Measurements from ENCODE around the gene EIF4G3. TPM values are rescaled to one million over a fixed set of nuclear protein-coding genes. Genes with fewer than 3 reads are reported as not detected.

EIF4G3 gene
- total and polyA plus RNA-seq, 2 of the 8 experiments (the other 6 are each of a cell fraction or from before 2014, with no cell fraction given): 47.5 to 66.6 TPM

GRCh38 chr1:20770314-20771087 is 406.2 kb downstream of the EIF4G3 start:
- Histone ChIP-seq H3K14ac (ENCODE audit: insufficient read length) (no peak overlapping the region), H3K4me1 (replicated peaks in 1 of 4; ENCODE audit: control insufficient read depth in 3 of 4, insufficient read depth in 4 of 4, low read length in 3 of 4) (no peaks in the 10 kb centered on the region), H2BK12ac (ENCODE audit: low read depth, low read length) (no peak overlapping the region), H3K79me2 (ENCODE audit: control insufficient read depth in 1 of 2, insufficient read depth in 2 of 2, low read length in 2 of 2) (no peaks in the 10 kb centered on the region), H3K23ac (ENCODE audit: insufficient read length) (no peak overlapping the region), H2AFZ (ENCODE audit: low read length) (no peak overlapping the region), H3K9me3 (ENCODE audit: insufficient read depth in 2 of 2, low read depth in 1 of 2, low read length in 1 of 2) (no peaks in the 10 kb centered on the region), H4K8ac (ENCODE audit: extremely low read depth, insufficient read depth, low read length) (no peak overlapping the region), H3K4me2 (ENCODE audit: insufficient read depth in 1 of 2, low read depth in 2 of 2, low read length in 2 of 2) (no peak overlapping the region), H4K20me1 (replicated peaks in 1 of 2; ENCODE audit: control insufficient read depth in 1 of 2, insufficient read depth in 2 of 2, low read length in 2 of 2) (peaks cover 0 to 1% of the 10 kb centered on the region in 2 experiments), H2BK5ac (ENCODE audit: low read depth, low read length) (no peak overlapping the region), H3K56ac (replicated peaks; ENCODE audit: insufficient read length, low read depth, low read length) (no peak overlapping the region), H4K91ac (replicated peaks; ENCODE audit: insufficient read length, low read length) (no peak overlapping the region), H2BK120ac (replicated peaks; ENCODE audit: low read depth, low read length) (no peak overlapping the region), H3K23me2 (ENCODE audit: low read depth, low read length) (no peaks in the 10 kb centered on the region), H3K27ac (ENCODE audit: low read depth, low read length) (no peak overlapping the region), H3K4me3 (ENCODE audit: extremely low read depth in 1 of 4, insufficient read depth in 2 of 4, low read depth in 3 of 4, low read length in 4 of 4) (no peak overlapping the region), H2BK20ac (ENCODE audit: low read length) (no peak overlapping the region), H2AK5ac (ENCODE audit: low read depth, low read length) (no peak overlapping the region), H3K4ac (replicated peaks; ENCODE audit: insufficient read length, low read depth, low read length) (no peak overlapping the region), H3K18ac (ENCODE audit: extremely low read depth, low read length) (no peak overlapping the region), H4K5ac (ENCODE audit: insufficient read length, low read depth, low read length) (no peak overlapping the region), H3K9ac (replicated peaks in 1 of 4; ENCODE audit: extremely low read depth in 1 of 4, low read depth in 3 of 4, low read length in 3 of 4) (no peak overlapping the region), H2BK15ac (ENCODE audit: low read length) (no peak overlapping the region), H3K36me3 (ENCODE audit: control insufficient read depth in 2 of 4, insufficient read depth in 4 of 4, low read length in 3 of 4) (peaks cover 18 to 92% (median 71%) of the 10 kb centered on the region in 4 experiments), H3K79me1 (ENCODE audit: low read depth, low read length) (no peaks in the 10 kb centered on the region), H3K27me3 (replicated peaks in 1 of 4; ENCODE audit: control insufficient read depth in 3 of 4, extremely low read depth in 1 of 4, insufficient read depth in 3 of 4, low read length in 3 of 4) (no peaks in the 10 kb centered on the region)
- no peak for DNase-seq (ENCODE audit: low read depth in 1 of 2, low spot score in 2 of 2)
- no peak for FAIRE-seq
- POLR2A ChIA-PET (ENCODE audit: partially characterized antibody): interaction anchor here (0.6 to 1.1 kb wide), 4 partner anchors 16 to 1975 kb away, joined by 3 to 5 read pairs (median 3); partner anchors contain the start of gene HP1BP3
- TF ChIP-seq ZNF274 (IDR thresholded peaks at IDR 0.05; ENCODE audit: borderline replicate concordance, extremely low read depth, low read length) (no peak), CREB1 (IDR thresholded peaks at IDR 0.05) (no peak), BACH1 (IDR thresholded peaks at IDR 0.05; ENCODE audit: low read length) (no peak), KDM4A (IDR thresholded peaks at IDR 0.05; ENCODE audit: low read depth, low read length, severe bottlenecking) (no peak), KDM1A (IDR thresholded peaks at IDR 0.05; ENCODE audit: borderline replicate concordance, low read length) (no peak), FOSL1 (IDR thresholded peaks at IDR 0.05; ENCODE audit: insufficient read depth, low read depth, low read length) (no peak), CTCF (IDR thresholded peaks at IDR 0.05; ENCODE audit: control extremely low read depth in 1 of 3, insufficient read depth in 1 of 3, low read depth in 1 of 3, low read length in 3 of 3) (no peak), HDAC2 (IDR thresholded peaks at IDR 0.05; ENCODE audit: borderline replicate concordance in 1 of 2, low read depth in 2 of 2, low read length in 2 of 2) (no peak), HDAC6 (IDR thresholded peaks at IDR 0.05; ENCODE audit: low read depth, low read length) (no peak)
- WGBS, 2 experiments (ENCODE audit: extremely low coverage in 1 of 2, insufficient coverage in 1 of 2, insufficient read length in 1 of 2, insufficient replicate concordance in 2 of 2, low coverage in 1 of 2, low lambda C conversion rate in 2 of 2, missing lambda C conversion rate in 1 of 2): 90% methylated on average over 6 of the region's 6 CpGs; no CpG with 5 or more reads in 1 of the 2 experiments
- CTCF ChIA-PET (ENCODE audit: partially characterized antibody): interaction anchor here (0.6 to 2.0 kb wide), 4 partner anchors 9 to 1061 kb away, joined by 3 to 6 read pairs (median 3); no protein-coding TSS in a partner anchor
